ENCODE measurements around the gene A2ML1.

- no peak for TF ChIP-seq CTCF (IDR thresholded peaks at IDR 0.05)
- TF ChIP-seq POLR2A (IDR thresholded peaks at IDR 0.05), result no peak
These were observed 90.5 kb downstream of the A2ML1 start for GRCh38 chr12:8912914-8913313.
